ENCODE results near the gene TAGLN2. TPM values are rescaled to one million over a fixed set of nuclear protein-coding genes. Genes with fewer than 3 reads are reported as not detected.

TAGLN2 gene
- total RNA-seq, 3 donors from 2014 or later: 195 to 259 (median 231) TPM

DNA sequence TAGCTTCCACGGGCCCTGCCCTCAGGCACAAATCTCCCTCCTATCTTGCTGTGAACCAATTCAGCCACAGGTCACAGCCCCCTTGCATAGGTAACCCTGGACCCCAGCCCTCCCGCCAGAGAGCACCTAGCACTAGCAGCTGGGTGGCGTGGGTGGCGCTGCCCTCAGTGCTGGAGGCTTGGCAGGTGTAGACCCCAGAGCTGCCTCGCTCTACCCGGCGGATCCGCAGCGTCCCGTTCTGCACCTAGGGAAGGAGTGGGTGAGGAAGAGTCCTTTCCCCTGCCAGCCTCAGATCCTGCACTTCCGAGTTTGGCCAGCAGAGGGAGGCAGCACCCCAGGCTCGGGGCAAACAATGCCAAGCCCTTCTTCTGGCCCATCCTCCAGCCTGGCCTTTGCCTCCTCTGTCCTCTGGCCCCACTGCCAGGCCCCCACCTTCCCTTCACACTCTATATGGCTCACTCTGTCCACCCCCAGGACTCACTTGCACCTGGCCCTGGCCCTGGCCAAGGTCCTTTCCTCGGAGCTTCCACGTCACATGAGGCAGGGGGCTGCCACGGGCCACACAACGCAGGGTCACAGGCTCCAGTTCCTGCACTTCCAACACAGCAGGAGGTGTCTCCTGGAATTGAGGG is 11.1 kb upstream of the TAGLN2 start:
- Histone ChIP-seq H3K27me3 (no peaks in the 10 kb centered on the region), H3K27ac (no peak overlapping the region), H3K4me1 (peaks cover 0 to 6% of the 10 kb centered on the region in 2 donors), H3K36me3 (no peaks in the 10 kb centered on the region), H3K9me3 (no peaks in the 10 kb centered on the region), H3K4me3 (no peak overlapping the region)
- peak; percentile 58 to 85 for DNase-seq (ENCODE audit: low spot score in 2 of 2)
- TF ChIP-seq, protein P1, sequence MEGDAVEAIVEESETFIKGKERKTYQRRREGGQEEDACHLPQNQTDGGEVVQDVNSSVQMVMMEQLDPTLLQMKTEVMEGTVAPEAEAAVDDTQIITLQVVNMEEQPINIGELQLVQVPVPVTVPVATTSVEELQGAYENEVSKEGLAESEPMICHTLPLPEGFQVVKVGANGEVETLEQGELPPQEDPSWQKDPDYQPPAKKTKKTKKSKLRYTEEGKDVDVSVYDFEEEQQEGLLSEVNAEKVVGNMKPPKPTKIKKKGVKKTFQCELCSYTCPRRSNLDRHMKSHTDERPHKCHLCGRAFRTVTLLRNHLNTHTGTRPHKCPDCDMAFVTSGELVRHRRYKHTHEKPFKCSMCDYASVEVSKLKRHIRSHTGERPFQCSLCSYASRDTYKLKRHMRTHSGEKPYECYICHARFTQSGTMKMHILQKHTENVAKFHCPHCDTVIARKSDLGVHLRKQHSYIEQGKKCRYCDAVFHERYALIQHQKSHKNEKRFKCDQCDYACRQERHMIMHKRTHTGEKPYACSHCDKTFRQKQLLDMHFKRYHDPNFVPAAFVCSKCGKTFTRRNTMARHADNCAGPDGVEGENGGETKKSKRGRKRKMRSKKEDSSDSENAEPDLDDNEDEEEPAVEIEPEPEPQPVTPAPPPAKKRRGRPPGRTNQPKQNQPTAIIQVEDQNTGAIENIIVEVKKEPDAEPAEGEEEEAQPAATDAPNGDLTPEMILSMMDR (IDR thresholded peaks at IDR 0.05): peak; percentile 97
- TF ChIP-seq POLR2AphosphoS5 (IDR thresholded peaks at IDR 0.05): no peak
- intact Hi-C loops (cut with DNase I; ENCODE audit: low total_unique reads): loop anchor here (5.0 to 10.0 kb wide), 2 partner anchors 71 to 258 kb away; partner anchors contain the start of gene CASQ1

DNA sequence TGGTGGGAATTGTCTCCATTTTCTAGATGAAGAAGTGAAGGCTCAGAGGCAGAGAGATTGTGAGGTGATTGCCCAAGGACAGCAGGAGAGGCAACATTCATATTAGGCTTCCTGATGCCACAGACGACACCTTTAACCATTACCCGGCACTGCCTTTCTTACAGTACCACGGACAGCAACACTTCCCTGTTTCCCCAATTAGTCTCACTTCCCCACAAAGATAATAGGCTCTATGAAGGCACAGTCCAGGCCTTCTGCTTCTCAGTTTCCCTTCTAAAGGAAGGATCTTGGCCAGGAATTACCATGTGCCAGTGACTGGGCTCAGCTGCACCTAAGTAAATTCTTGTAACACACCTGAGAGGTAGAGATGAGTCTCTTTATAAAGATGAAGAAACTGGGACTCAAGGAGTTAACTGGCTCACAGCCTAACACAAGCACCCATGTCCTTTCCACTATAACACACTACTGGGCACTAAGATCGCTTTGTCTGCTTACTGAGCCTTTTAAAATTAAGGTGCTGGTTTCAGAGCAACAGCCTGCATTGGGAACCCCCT is 10.5 kb upstream of the TAGLN2 start:
- Histone ChIP-seq H3K4me1 (peaks cover 0 to 6% of the 10 kb centered on the region in 2 donors), H3K36me3 (no peaks in the 10 kb centered on the region), H3K4me3 (no peak overlapping the region), H3K27me3 (no peaks in the 10 kb centered on the region), H3K9me3 (no peaks in the 10 kb centered on the region), H3K27ac (no peak overlapping the region)
- TF ChIP-seq, protein P1 (IDR thresholded peaks at IDR 0.05): no peak
- no peak for TF ChIP-seq POLR2AphosphoS5 (IDR thresholded peaks at IDR 0.05)
- DNase-seq (ENCODE audit: low spot score in 2 of 2): no peak
- intact Hi-C loops (cut with DNase I; ENCODE audit: low total_unique reads): loop anchor here (5.0 to 10.0 kb wide), 2 partner anchors 72 to 259 kb away; partner anchors contain the start of gene CASQ1

DNA sequence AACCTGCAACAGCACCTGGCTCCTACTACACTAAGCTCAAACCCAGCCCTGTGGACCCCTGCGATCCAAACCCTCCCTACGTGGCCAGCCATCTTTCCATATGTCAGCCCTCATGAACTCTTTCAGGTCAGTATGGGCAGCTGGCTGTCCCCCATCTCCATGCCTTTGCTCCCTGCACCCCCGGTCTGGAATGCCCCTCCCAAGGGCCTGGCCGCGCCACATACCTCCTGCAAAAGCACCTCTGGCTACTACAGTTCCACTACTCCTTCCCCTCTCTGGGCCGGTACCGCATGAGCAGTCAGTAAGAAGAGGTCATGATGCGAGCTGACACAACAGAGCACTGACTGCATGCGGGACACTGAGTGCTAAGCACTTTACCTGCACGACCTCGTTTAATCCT is 10.0 kb upstream of the TAGLN2 start:
- H3K27ac ChIP-seq: no peak overlapping the region

DNA sequence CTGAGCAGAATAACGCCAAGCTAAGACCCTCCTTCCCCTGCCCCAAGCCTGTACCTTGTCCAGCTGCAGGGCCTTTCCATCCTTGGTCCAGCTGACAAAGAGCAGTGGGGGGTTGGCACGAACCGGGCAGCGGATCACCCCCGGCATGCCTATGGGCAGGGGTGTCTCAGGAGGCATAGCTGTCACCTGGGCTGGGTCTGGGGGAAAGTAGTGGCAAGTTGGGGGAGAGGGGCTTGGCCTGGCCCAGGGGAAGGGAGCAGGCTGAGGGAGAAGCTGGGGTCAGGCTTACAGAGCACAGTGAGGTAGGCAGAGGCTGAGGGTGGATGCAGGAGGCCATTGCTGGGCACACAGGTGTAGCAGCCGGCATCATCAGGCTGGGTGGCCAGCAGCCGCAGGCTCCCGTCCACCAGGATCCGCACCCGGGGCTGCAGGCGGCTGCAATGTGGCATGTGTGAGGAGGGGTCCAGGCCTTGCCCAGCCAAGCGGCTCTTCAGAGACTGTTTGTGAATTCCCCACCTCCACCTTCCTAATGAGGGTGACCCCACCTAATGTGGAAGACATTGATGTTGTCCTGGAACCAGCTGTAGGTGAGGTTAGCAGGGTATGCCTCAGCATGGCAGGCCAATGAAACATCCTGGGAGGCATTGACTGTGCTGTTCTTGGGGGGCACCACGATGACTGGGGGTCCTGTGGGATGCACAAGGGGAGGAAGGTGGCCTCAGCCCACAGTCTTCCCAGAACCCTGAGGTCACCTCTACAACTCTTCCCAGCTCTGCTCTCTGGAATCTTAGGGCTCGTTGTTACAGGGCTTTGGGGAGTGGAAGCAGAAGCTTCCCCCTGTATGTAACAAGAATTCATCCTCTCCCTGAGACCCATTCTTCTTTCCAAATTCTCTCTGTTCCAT is 9.1 kb upstream of the TAGLN2 start:
- no peaks in the 10 kb centered on the region for H3K9me3 ChIP-seq
- H3K4me1 ChIP-seq: peaks cover 0 to 6% of the 10 kb centered on the region in 2 donors
- intact Hi-C loops (cut with DNase I; ENCODE audit: low total_unique reads): loop anchor here (5.0 to 10.0 kb wide), 2 partner anchors 73 to 260 kb away; partner anchors contain the start of gene CASQ1
- H3K36me3 ChIP-seq: no peaks in the 10 kb centered on the region
- DNase-seq (ENCODE audit: low spot score in 2 of 2): no peak
- no peak for TF ChIP-seq POLR2AphosphoS5 (IDR thresholded peaks at IDR 0.05)
- TF ChIP-seq, protein P1 (IDR thresholded peaks at IDR 0.05): no peak
- TF ChIP-seq POLR2A (IDR thresholded peaks at IDR 0.05): no peak
- H3K27me3 ChIP-seq: no peaks in the 10 kb centered on the region
- H3K27ac ChIP-seq: no peak overlapping the region
- no peak overlapping the region for H3K4me3 ChIP-seq

More for the DNA sequence above, 10.0 kb upstream of the TAGLN2 start:
- H3K9me3 ChIP-seq: no peaks in the 10 kb centered on the region
- no peaks in the 10 kb centered on the region for H3K36me3 ChIP-seq
- DNase-seq (ENCODE audit: low spot score in 2 of 2): no peak
- no peaks in the 10 kb centered on the region for H3K27me3 ChIP-seq
- intact Hi-C loops (cut with DNase I; ENCODE audit: low total_unique reads): loop anchor here (5.0 to 10.0 kb wide), 2 partner anchors 72 to 259 kb away; partner anchors contain the start of gene CASQ1
- peaks cover 0 to 6% of the 10 kb centered on the region in 2 donors for H3K4me1 ChIP-seq
- no peak for TF ChIP-seq POLR2AphosphoS5 (IDR thresholded peaks at IDR 0.05)
- TF ChIP-seq, protein P1 (IDR thresholded peaks at IDR 0.05): no peak
- no peak for TF ChIP-seq POLR2A (IDR thresholded peaks at IDR 0.05)
- no peak overlapping the region for H3K4me3 ChIP-seq
